ENCODE measurements around the gene BECN2.

The BECN2 gene
- 0 reads per million in 2 donors for total RNA-seq

- DNase-seq = no peak
Measured at GRCh38 chr1:241957692-241958494, at the start of gene BECN2. BECN2 (plus strand) TSS chr1:241957767; CDS start chr1:241957767, 0 bp downstream.

- DNase-seq = no peak
Measured at GRCh38 chr1:241916196-241916595, 41.4 kb upstream of the BECN2 start.

- DNase-seq = no peak
Measured at GRCh38 chr1:241917487-241917886, 40.1 kb upstream of the BECN2 start.

- no peak for DNase-seq
Measured at GRCh38 chr1:241918879-241919278, 38.7 kb upstream of the BECN2 start.

GRCh38 chr1:241924080-241924808 is 33.3 kb upstream of the BECN2 start:
- no peak for DNase-seq

GRCh38 chr1:241926141-241926540 is 31.4 kb upstream of the BECN2 start:
- no peak for DNase-seq

GRCh38 chr1:241927321-241927720 is 30.2 kb upstream of the BECN2 start:
- DNase-seq = no peak

- DNase-seq = no peak
Measured at GRCh38 chr1:241932845-241933244, 24.7 kb upstream of the BECN2 start.

- DNase-seq = no peak
Measured at GRCh38 chr1:241934201-241934848, 23.2 kb upstream of the BECN2 start.

- no peak for DNase-seq
Measured at GRCh38 chr1:241934866-241935265, 22.7 kb upstream of the BECN2 start.

- DNase-seq = no peak
Measured at GRCh38 chr1:241939798-241940197, 17.8 kb upstream of the BECN2 start.

GRCh38 chr1:241942738-241943137 is 14.8 kb upstream of the BECN2 start:
- no peak for DNase-seq

GRCh38 chr1:241944300-241944699 is 13.3 kb upstream of the BECN2 start:
- no peak for DNase-seq

- no peak for DNase-seq
Measured at GRCh38 chr1:241947354-241947753, 10.2 kb upstream of the BECN2 start.

- DNase-seq = no peak
Measured at GRCh38 chr1:241950390-241950789, 7.2 kb upstream of the BECN2 start.

- DNase-seq = no peak
Measured at GRCh38 chr1:241962153-241962552, 4.6 kb downstream of the BECN2 start.

GRCh38 chr1:241963722-241964121 is 6.2 kb downstream of the BECN2 start:
- no peak for DNase-seq

GRCh38 chr1:241964550-241965282 is 7.1 kb downstream of the BECN2 start:
- no peak for DNase-seq

GRCh38 chr1:241968611-241969010 is 11.0 kb downstream of the BECN2 start:
- no peak for DNase-seq

- DNase-seq = no peak
Measured at GRCh38 chr1:241972703-241973369, 15.3 kb downstream of the BECN2 start.

GRCh38 chr1:241976229-241976628 is 18.7 kb downstream of the BECN2 start:
- DNase-seq = no peak

- no peak for DNase-seq
Measured at GRCh38 chr1:241979071-241979470, 21.5 kb downstream of the BECN2 start.

All from activated gamma-delta T cell (primary cell).